ENCODE measurements around the gene PARPBP.

- TF ChIP-seq FOS (IDR thresholded peaks at IDR 0.05; ENCODE audit: borderline replicate concordance, insufficient read depth, low read length): no peak
- no peak for TF ChIP-seq POLR2A (IDR thresholded peaks at IDR 0.05; ENCODE audit: low read depth, low read length)
- no peak for TF ChIP-seq CTCF (IDR thresholded peaks at IDR 0.05; ENCODE audit: extremely low read depth in 1 of 2, insufficient read depth in 1 of 2, low read depth in 1 of 2, low read length in 2 of 2)
- no peak for TF ChIP-seq EZH2 (IDR thresholded peaks at IDR 0.05; ENCODE audit: borderline replicate concordance, low read depth, low read length, severe bottlenecking)
Measured at GRCh38 chr12:102202556-102202955, 82.6 kb downstream of the PARPBP start.

Measured in endothelial cell of umbilical vein (primary cell).